NCI-H146 (cell line): ENCODE data around the gene SERPINH1.

Experiments
- DNase-seq: peaks from one replicate; lab custom pipeline; 2025; lab: John Stamatoyannopoulos, UW

SERPINH1 gene

GRCh38 chr11:75555079-75555811, 6.8 kb upstream of the SERPINH1 start:
- no peak for DNase-seq

GRCh38 chr11:75556275-75556674, 5.8 kb upstream of the SERPINH1 start:
- DNase-seq = no peak

- DNase-seq = no peak
Measured at GRCh38 chr11:75557666-75558494, 4.2 kb upstream of the SERPINH1 start.

GRCh38 chr11:75558939-75559843, 2.9 kb upstream of the SERPINH1 start:
- DNase-seq = no peak

- no peak for DNase-seq
Measured at GRCh38 chr11:75560644-75561043, 1.4 kb upstream of the SERPINH1 start.

- no peak for DNase-seq
Measured at GRCh38 chr11:75561426-75562047, 516 bp upstream of the SERPINH1 start.

- peak; percentile 56 for DNase-seq
Measured at GRCh38 chr11:75562836-75563484, 907 bp downstream of the SERPINH1 start.

GRCh38 chr11:75563501-75563977, 1.5 kb downstream of the SERPINH1 start:
- no peak for DNase-seq

- DNase-seq = no peak
Measured at GRCh38 chr11:75563978-75564552, 2.0 kb downstream of the SERPINH1 start.

GRCh38 chr11:75565221-75565814, 3.3 kb downstream of the SERPINH1 start:
- no peak for DNase-seq

GRCh38 chr11:75565916-75566762, 4.1 kb downstream of the SERPINH1 start:
- no peak for DNase-seq

- no peak for DNase-seq
Measured at GRCh38 chr11:75566763-75567279, 4.8 kb downstream of the SERPINH1 start.

GRCh38 chr11:75567971-75568370, 5.9 kb downstream of the SERPINH1 start:
- DNase-seq = no peak

GRCh38 chr11:75568616-75569219, 6.7 kb downstream of the SERPINH1 start:
- DNase-seq = no peak

GRCh38 chr11:75570559-75571139, 8.6 kb downstream of the SERPINH1 start:
- DNase-seq = no peak

- no peak for DNase-seq
Measured at GRCh38 chr11:75571625-75572024, 9.6 kb downstream of the SERPINH1 start.

GRCh38 chr11:75572744-75573143, 10.7 kb downstream of the SERPINH1 start:
- DNase-seq = no peak
